Measurements from ENCODE around the gene NDUFB8.

NDUFB8 gene

GRCh38 chr10:100505164-100505563 is 24.5 kb downstream of the NDUFB8 start:
- no peaks in the 10 kb centered on the region for H3K27me3 ChIP-seq (ENCODE audit: insufficient read depth, low read depth, severe bottlenecking)
- H3K36me3 ChIP-seq: peaks cover 4% of the 10 kb centered on the region; the same call in 1 of the 2 replicates
- no peak overlapping the region for H3K27ac ChIP-seq
- TF ChIP-seq CTCF (IDR thresholded peaks at IDR 0.05; ENCODE audit: low read depth, low read length): no peak
- no peak overlapping the region for H3K4me3 ChIP-seq (ENCODE audit: low read depth, low read length)
- H3K9me3 ChIP-seq (ENCODE audit: severe bottlenecking): no peaks in the 10 kb centered on the region
- DNase-seq: no peak

- Histone ChIP-seq H3K27ac (no peak overlapping the region), H3K9me3 (ENCODE audit: severe bottlenecking) (no peaks in the 10 kb centered on the region), H3K27me3 (ENCODE audit: insufficient read depth, low read depth, severe bottlenecking) (no peaks in the 10 kb centered on the region), H3K4me3 (ENCODE audit: low read depth, low read length) (no peak overlapping the region), H3K36me3 (peaks cover 6% of the 10 kb centered on the region; the same call in 1 of the 2 replicates)
- TF ChIP-seq CTCF (IDR thresholded peaks at IDR 0.05; ENCODE audit: low read depth, low read length): no peak
- no peak for DNase-seq
These were observed 25.6 kb downstream of the NDUFB8 start for GRCh38 chr10:100504096-100504495.

GRCh38 chr10:100502926-100503494 is 26.7 kb downstream of the NDUFB8 start:
- no peaks in the 10 kb centered on the region for H3K9me3 ChIP-seq (ENCODE audit: severe bottlenecking)
- no peak for DNase-seq
- no peak overlapping the region for H3K27ac ChIP-seq
- TF ChIP-seq CTCF (IDR thresholded peaks at IDR 0.05; ENCODE audit: low read depth, low read length): no peak
- no peak overlapping the region for H3K4me3 ChIP-seq (ENCODE audit: low read depth, low read length)
- no peaks in the 10 kb centered on the region for H3K27me3 ChIP-seq (ENCODE audit: insufficient read depth, low read depth, severe bottlenecking)
- peaks cover 6% of the 10 kb centered on the region; the same call in 1 of the 2 replicates for H3K36me3 ChIP-seq

- peaks cover 6% of the 10 kb centered on the region; the same call in 1 of the 2 replicates for H3K36me3 ChIP-seq
- H3K27me3 ChIP-seq (ENCODE audit: insufficient read depth, low read depth, severe bottlenecking): no peaks in the 10 kb centered on the region
- no peak overlapping the region for H3K27ac ChIP-seq
- no peak for DNase-seq
- no peak overlapping the region for H3K4me3 ChIP-seq (ENCODE audit: low read depth, low read length)
- no peaks in the 10 kb centered on the region for H3K9me3 ChIP-seq (ENCODE audit: severe bottlenecking)
- no peak for TF ChIP-seq CTCF (IDR thresholded peaks at IDR 0.05; ENCODE audit: low read depth, low read length)
These were observed 28.2 kb downstream of the NDUFB8 start for GRCh38 chr10:100501423-100501822.

GRCh38 chr10:100498059-100498458 is 31.6 kb downstream of the NDUFB8 start:
- H3K4me3 ChIP-seq (ENCODE audit: low read depth, low read length): no peak overlapping the region
- peaks cover 6% of the 10 kb centered on the region; the same call in 1 of the 2 replicates for H3K36me3 ChIP-seq
- DNase-seq: no peak
- no peak overlapping the region for H3K27ac ChIP-seq
- TF ChIP-seq CTCF (IDR thresholded peaks at IDR 0.05; ENCODE audit: low read depth, low read length): no peak
- no peaks in the 10 kb centered on the region for H3K27me3 ChIP-seq (ENCODE audit: insufficient read depth, low read depth, severe bottlenecking)
- H3K9me3 ChIP-seq (ENCODE audit: severe bottlenecking): no peaks in the 10 kb centered on the region

- H3K27ac ChIP-seq: no peak overlapping the region
- TF ChIP-seq CTCF (IDR thresholded peaks at IDR 0.05; ENCODE audit: low read depth, low read length): no peak
- DNase-seq: no peak
- no peak overlapping the region for H3K4me3 ChIP-seq (ENCODE audit: low read depth, low read length)
- peaks cover 2% of the 10 kb centered on the region; the same call in 1 of the 2 replicates for H3K36me3 ChIP-seq
- H3K27me3 ChIP-seq (ENCODE audit: insufficient read depth, low read depth, severe bottlenecking): no peaks in the 10 kb centered on the region
- no peaks in the 10 kb centered on the region for H3K9me3 ChIP-seq (ENCODE audit: severe bottlenecking)
These were observed 33.1 kb downstream of the NDUFB8 start for GRCh38 chr10:100496567-100496966.
